GM19455 (cell line): ENCODE data around the gene SCRT2.
"Not testable (repeated sequence)": the region's sequence is repeated elsewhere in the genome, so short reads cannot be mapped to it uniquely, and the experiment has no call there.

Experiments
- ATAC-seq: cut with Tn5 transposase; IDR thresholded peaks from one replicate; pipeline ENCODE4 v1.9.1; 2021; ENCODE audit not compliant: unreplicated experiment

Gene SCRT2

GRCh38 chr20:701401-702129 is 26.0 kb upstream of the SCRT2 start:
- ATAC-seq = no peak

- ATAC-seq = no peak
These were observed 24.3 kb upstream of the SCRT2 start for GRCh38 chr20:699811-700338.

GRCh38 chr20:699342-699741 is 23.7 kb upstream of the SCRT2 start:
- no peak for ATAC-seq

GRCh38 chr20:698276-698675 is 22.7 kb upstream of the SCRT2 start:
- ATAC-seq = no peak

- no peak for ATAC-seq
These were observed 22.2 kb upstream of the SCRT2 start for GRCh38 chr20:697826-698225.

- ATAC-seq = no peak
These were observed 19.7 kb upstream of the SCRT2 start for GRCh38 chr20:695165-695866.

GRCh38 chr20:694496-694895 is 18.9 kb upstream of the SCRT2 start:
- ATAC-seq = no peak

GRCh38 chr20:693786-694185 is 18.2 kb upstream of the SCRT2 start:
- ATAC-seq = not testable (repeated sequence)

GRCh38 chr20:692044-692443 is 16.4 kb upstream of the SCRT2 start:
- ATAC-seq = no peak

- no peak for ATAC-seq
These were observed 14.3 kb upstream of the SCRT2 start for GRCh38 chr20:689947-690346.

- no peak for ATAC-seq
These were observed 13.7 kb upstream of the SCRT2 start for GRCh38 chr20:689348-689747.

GRCh38 chr20:688809-689212 is 13.2 kb upstream of the SCRT2 start:
- ATAC-seq = no peak

GRCh38 chr20:687468-688203 is 12.0 kb upstream of the SCRT2 start:
- no peak for ATAC-seq

GRCh38 chr20:684676-685319 is 9.2 kb upstream of the SCRT2 start:
- ATAC-seq = no peak

GRCh38 chr20:682123-682522 is 6.5 kb upstream of the SCRT2 start:
- no peak for ATAC-seq

GRCh38 chr20:680638-681187 is 5.1 kb upstream of the SCRT2 start:
- ATAC-seq = no peak

GRCh38 chr20:677957-678356 is 2.4 kb upstream of the SCRT2 start:
- ATAC-seq = no peak

GRCh38 chr20:676967-677366 is 1.4 kb upstream of the SCRT2 start:
- ATAC-seq = no peak

GRCh38 chr20:676315-676937 is 824 bp upstream of the SCRT2 start:
- ATAC-seq = no peak

- ATAC-seq = no peak
These were observed 559 bp downstream of the SCRT2 start for GRCh38 chr20:675033-675452.
